Measurements from ENCODE around the gene DAPL1. TPM values are rescaled to one million over a fixed set of nuclear protein-coding genes. Genes with fewer than 3 reads are reported as not detected.

DAPL1 gene
- total RNA-seq = 0.73 TPM in 1 of 2 replicates, not detected in the other
- 2.4 TPM for polyA plus RNA-seq (2012)

- peak; percentile 68 for DNase-seq (ENCODE audit: low read depth)
Observed at GRCh38 chr2:158795195-158795924, at the start of gene DAPL1. TSS of gene DAPL1 (plus strand) at chr2:158795317. CDS start at chr2:158795373, 56 bp downstream.

- no peak for DNase-seq (ENCODE audit: low read depth)
Observed at GRCh38 chr2:158745866-158746382, 49.2 kb upstream of the DAPL1 start.

- no peak for DNase-seq (ENCODE audit: low read depth)
Observed at GRCh38 chr2:158746488-158746887, 48.6 kb upstream of the DAPL1 start.

- no peak for DNase-seq (ENCODE audit: low read depth)
Observed at GRCh38 chr2:158747281-158747680, 47.8 kb upstream of the DAPL1 start.

- DNase-seq (ENCODE audit: low read depth) = peak; percentile 69
Observed at GRCh38 chr2:158748926-158749590, 46.1 kb upstream of the DAPL1 start.

GRCh38 chr2:158750458-158751125 is 44.5 kb upstream of the DAPL1 start:
- DNase-seq (ENCODE audit: low read depth) = no peak

GRCh38 chr2:158753641-158754611 is 41.2 kb upstream of the DAPL1 start:
- DNase-seq (ENCODE audit: low read depth) = peak; percentile 78

- DNase-seq (ENCODE audit: low read depth) = no peak
Observed at GRCh38 chr2:158755310-158756087, 39.6 kb upstream of the DAPL1 start.

- DNase-seq (ENCODE audit: low read depth) = no peak
Observed at GRCh38 chr2:158756331-158756730, 38.8 kb upstream of the DAPL1 start.

- no peak for DNase-seq (ENCODE audit: low read depth)
Observed at GRCh38 chr2:158756976-158757375, 38.1 kb upstream of the DAPL1 start.

GRCh38 chr2:158760887-158761286 is 34.2 kb upstream of the DAPL1 start:
- DNase-seq (ENCODE audit: low read depth) = no peak

- no peak for DNase-seq (ENCODE audit: low read depth)
Observed at GRCh38 chr2:158761621-158762020, 33.5 kb upstream of the DAPL1 start.

- DNase-seq (ENCODE audit: low read depth) = no peak
Observed at GRCh38 chr2:158762336-158762735, 32.8 kb upstream of the DAPL1 start.

GRCh38 chr2:158766524-158766923 is 28.6 kb upstream of the DAPL1 start:
- no peak for DNase-seq (ENCODE audit: low read depth)

- DNase-seq (ENCODE audit: low read depth) = peak; percentile 94
Observed at GRCh38 chr2:158772306-158773078, 22.6 kb upstream of the DAPL1 start.

GRCh38 chr2:158773121-158773520 is 22.0 kb upstream of the DAPL1 start:
- DNase-seq (ENCODE audit: low read depth) = peak; percentile 90

GRCh38 chr2:158774681-158775080 is 20.4 kb upstream of the DAPL1 start:
- peak; percentile 38 for DNase-seq (ENCODE audit: low read depth)

GRCh38 chr2:158775273-158776027 is 19.7 kb upstream of the DAPL1 start:
- DNase-seq (ENCODE audit: low read depth) = no peak

Measured in myocyte (in vitro differentiated cells).